Activated CD8-positive, alpha-beta T cell treated with anti-CD3 and anti-CD28 coated beads for 36 hours (primary cell): ENCODE data around the gene PLCL1. TPM values are rescaled to one million over a fixed set of nuclear protein-coding genes. Genes with fewer than 3 reads are reported as not detected.

Experiments
- ATAC-seq: fragments of 200-7000 bp; cut with Tn5 transposase; one replicate; pipeline ENCODE4 v1.10.0; 2021; ENCODE audit warnings: mild to moderate bottlenecking, moderate library complexity
- CTCF ChIA-PET: fragments of 350-600 bp; sonication (Branson Sonifier 250); formaldehyde crosslinking; loops from one replicate; lab custom pipeline; 2021; ENCODE audit warnings: antibody characterized with exemption; lab: Charles Lee
- POLR2A ChIA-PET: fragments of 350-600 bp; sonication (Branson Sonifier 250); formaldehyde crosslinking; loops from one replicate; lab custom pipeline; 2021; ENCODE audit warnings: antibody characterized with exemption; lab: Charles Lee
- DNase-seq: peaks from one replicate; pipeline ENCODE4 v3.0.0-alpha.2; 2020
- H3K27ac Mint-ChIP-seq: one replicate; pipeline ENCODE4 v1.8.0; 2021; ENCODE audit warnings: mild to moderate bottlenecking, mixed read lengths
- H3K27me3 Mint-ChIP-seq: one replicate; pipeline ENCODE4 v1.8.0; 2021; ENCODE audit warnings: mixed read lengths
- H3K36me3 Mint-ChIP-seq: one replicate; pipeline ENCODE4 v1.8.0; 2021; ENCODE audit warnings: low read depth, mixed read lengths
- H3K4me1 Mint-ChIP-seq: one replicate; pipeline ENCODE4 v1.8.0; 2021; ENCODE audit warnings: low read depth, mixed read lengths
- H3K4me3 Mint-ChIP-seq: one replicate; pipeline ENCODE4 v1.8.0; 2021; ENCODE audit warnings: mild to moderate bottlenecking, moderate library complexity, mixed read lengths
- H3K9me3 Mint-ChIP-seq: one replicate; pipeline ENCODE4 v1.8.0; 2021; ENCODE audit warnings: mixed read lengths
- CTCF ChIP-seq: fragments of 200-600 bp; IDR thresholded peaks from one replicate; pipeline ENCODE4 v1.8.0; 2022; ENCODE audit warnings: antibody characterized with exemption, mild to moderate bottlenecking
- intact Hi-C: fragments of 100-400 bp; cut with micrococcal nuclease; formaldehyde crosslinking; loops from one replicate; pipeline ENCODE4 v1.10.0; 2022
- total RNA-seq, 2 experiments: library from RNA; stranded (reverse); gene quantifications; one replicate each; pipeline ENCODE4 v1.2.3, GENCODE V29; 2021

PLCL1 gene
- total RNA-seq, 2 experiments from 2014 or later: 0.68 to 0.69 TPM

GRCh38 chr2:197869501-197870111, 65.2 kb downstream of the PLCL1 start:
- intact Hi-C loops: no loop called here
- Mint-ChIP-seq H3K27me3 (no peaks in the 10 kb centered on the region), H3K4me3 (peak overlapping the region; percentile 64), H3K4me1 (peaks cover 38% of the 10 kb centered on the region), H3K36me3 (no peaks in the 10 kb centered on the region), H3K27ac (peak overlapping the region; percentile 91), H3K9me3 (no peaks in the 10 kb centered on the region)
- ChIA-PET POLR2A (interaction anchor here (0.9 kb wide), 1 partner anchor 81 kb away, joined by 3 read pairs; no protein-coding TSS in a partner anchor), CTCF (interaction anchor here (0.9 to 1.7 kb wide), 5 partner anchors 9 to 427 kb away, joined by 3 to 5 read pairs (median 3); no protein-coding TSS in a partner anchor)
- peak; percentile 13 for DNase-seq
- no peak for TF ChIP-seq CTCF
- ATAC-seq: peak; percentile 60

DNA sequence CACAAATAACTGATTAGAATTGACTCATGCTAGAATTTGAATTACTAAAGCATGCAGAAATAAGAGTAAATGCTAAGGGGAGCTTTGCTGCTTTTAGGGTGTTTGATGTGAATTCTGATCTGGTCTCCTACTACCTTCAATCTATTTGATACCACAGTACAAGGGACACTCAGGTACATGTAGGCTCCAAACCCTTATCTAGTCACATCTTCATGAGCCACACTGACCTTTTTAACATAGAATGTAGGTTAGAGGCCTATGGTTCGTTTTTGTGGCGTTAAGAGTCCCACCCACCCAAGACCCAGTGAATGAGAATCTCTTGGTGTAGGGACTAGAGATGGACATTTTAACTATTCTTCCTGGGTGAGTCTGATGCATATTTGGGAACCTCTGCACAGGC, 65.7 kb downstream of the PLCL1 start:
- CTCF ChIA-PET: interaction anchor here (0.8 to 1.7 kb wide), 5 partner anchors 8 to 56 kb away, joined by 3 to 5 read pairs (median 3); no protein-coding TSS in a partner anchor
- no peaks in the 10 kb centered on the region for H3K36me3 Mint-ChIP-seq
- peak overlapping the region; percentile 91 for H3K27ac Mint-ChIP-seq
- no peaks in the 10 kb centered on the region for H3K9me3 Mint-ChIP-seq
- ATAC-seq (peak; percentile 22), DNase-seq (no peak)
- POLR2A ChIA-PET: interaction anchor here (0.9 kb wide), 1 partner anchor 82 kb away, joined by 3 read pairs; no protein-coding TSS in a partner anchor
- peak overlapping the region; percentile 64 for H3K4me3 Mint-ChIP-seq
- peaks cover 38% of the 10 kb centered on the region for H3K4me1 Mint-ChIP-seq
- no peaks in the 10 kb centered on the region for H3K27me3 Mint-ChIP-seq
- intact Hi-C loops: no loop called here
- no peak for TF ChIP-seq CTCF

DNA sequence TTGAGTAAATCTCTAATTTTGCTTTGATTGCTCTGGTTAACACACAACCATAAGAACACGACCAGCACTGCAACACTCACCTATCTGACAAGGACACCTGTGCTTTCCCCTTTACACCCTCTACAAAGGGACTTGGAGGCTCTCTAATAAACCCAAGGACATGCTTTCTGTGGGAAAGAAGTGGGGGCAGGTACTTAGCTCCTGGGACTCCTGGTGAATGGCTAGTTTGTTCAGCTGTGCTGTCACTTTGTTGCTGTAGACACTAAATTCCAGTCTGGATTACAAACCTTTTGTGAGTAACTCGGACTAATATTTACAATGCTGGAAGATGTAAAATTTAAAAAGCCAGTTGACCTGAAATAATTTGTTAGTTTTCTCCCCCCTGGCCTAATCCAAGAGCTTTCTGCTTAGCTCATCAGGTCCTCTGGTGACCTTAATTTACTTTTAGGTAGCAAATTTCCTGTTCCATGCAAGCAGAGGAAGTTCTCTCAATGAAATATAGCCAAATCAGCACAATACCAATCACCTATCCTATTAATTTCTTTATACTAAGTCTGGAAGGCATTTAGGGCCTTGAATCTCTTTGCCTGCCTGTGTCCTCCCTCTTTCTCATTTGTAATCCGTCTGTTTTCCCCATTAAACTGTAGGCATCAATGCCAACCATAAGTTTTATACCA, 67.5 kb downstream of the PLCL1 start:
- ChIA-PET POLR2A (no interaction called here), CTCF (interaction anchor here (1.0 kb wide), 1 partner anchor 59 kb away, joined by 3 read pairs; no protein-coding TSS in a partner anchor)
- intact Hi-C loops: no loop called here
- ATAC-seq (no peak), DNase-seq (no peak)
- Mint-ChIP-seq H3K4me3 (no peak overlapping the region), H3K36me3 (no peaks in the 10 kb centered on the region), H3K4me1 (peaks cover 34% of the 10 kb centered on the region), H3K27me3 (no peaks in the 10 kb centered on the region), H3K27ac (no peak overlapping the region), H3K9me3 (no peaks in the 10 kb centered on the region)
- TF ChIP-seq CTCF: no peak

GRCh38 chr2:197873293-197873701, 68.9 kb downstream of the PLCL1 start:
- ChIA-PET CTCF (interaction anchor here (1.0 kb wide), 1 partner anchor 15 kb away, joined by 3 read pairs; no protein-coding TSS in a partner anchor), POLR2A (no interaction called here)
- H3K9me3 Mint-ChIP-seq: no peaks in the 10 kb centered on the region
- TF ChIP-seq CTCF: no peak
- ATAC-seq (peak; percentile 54), DNase-seq (peak; percentile 18)
- no peaks in the 10 kb centered on the region for H3K27me3 Mint-ChIP-seq
- H3K4me1 Mint-ChIP-seq: peaks cover 22% of the 10 kb centered on the region
- no peak overlapping the region for H3K27ac Mint-ChIP-seq
- H3K4me3 Mint-ChIP-seq: no peak overlapping the region
- H3K36me3 Mint-ChIP-seq: no peaks in the 10 kb centered on the region
- intact Hi-C loops: no loop called here

- Mint-ChIP-seq H3K4me3 (no peak overlapping the region), H3K27ac (no peak overlapping the region), H3K9me3 (no peaks in the 10 kb centered on the region), H3K27me3 (no peaks in the 10 kb centered on the region), H3K4me1 (peaks cover 5% of the 10 kb centered on the region), H3K36me3 (no peaks in the 10 kb centered on the region)
- DNase-seq: no peak
- TF ChIP-seq CTCF: no peak
- POLR2A ChIA-PET: no interaction called here
- no peak for ATAC-seq
- CTCF ChIA-PET: no interaction called here
- intact Hi-C loops: no loop called here
Observed at GRCh38 chr2:197875763-197876162, 71.4 kb downstream of the PLCL1 start.
